ENCODE measurements around the gene RAD23A.

Gene RAD23A

DNA sequence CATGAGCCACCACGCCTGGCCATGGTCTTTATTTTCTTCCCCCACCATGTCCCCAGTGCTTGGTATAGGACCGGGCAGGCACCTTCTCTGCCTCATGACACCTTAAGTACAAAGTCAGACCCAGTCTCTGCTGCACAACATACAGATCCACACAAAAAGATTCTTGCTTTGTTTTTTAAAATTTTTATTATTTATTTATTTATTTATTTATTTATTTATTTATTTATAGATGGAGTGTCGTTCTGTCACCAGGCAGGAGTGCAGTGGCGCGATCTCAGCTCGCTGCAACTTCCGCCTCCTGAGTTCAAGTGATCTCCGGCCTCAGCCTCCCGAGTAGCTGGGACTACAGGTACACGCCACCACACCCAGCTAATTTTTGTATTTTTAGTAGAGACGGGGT lies 47.1 kb downstream of the RAD23A start:
- Histone ChIP-seq H3K4me3 (IDR thresholded peaks at IDR 0.05; ENCODE audit: insufficient read depth, low read depth, low read length) (no peak overlapping the region), H3K4me2 (no peak overlapping the region), H3K79me2 (ENCODE audit: insufficient read depth, low read depth) (no peaks in the 10 kb centered on the region), H3K36me3 (ENCODE audit: insufficient read depth) (no peaks in the 10 kb centered on the region), H4K20me1 (ENCODE audit: insufficient read depth) (no peaks in the 10 kb centered on the region), H3K27me3 (ENCODE audit: insufficient read depth, low read depth) (peaks cover 31% of the 10 kb centered on the region), H3K9ac (no peak overlapping the region), H3K27ac (no peak overlapping the region), H3K4me1 (ENCODE audit: low read depth, poor library complexity, severe bottlenecking) (peaks cover 7% of the 10 kb centered on the region), H2AFZ (ENCODE audit: low read depth) (no peak overlapping the region)
- TF ChIP-seq, protein P1, sequence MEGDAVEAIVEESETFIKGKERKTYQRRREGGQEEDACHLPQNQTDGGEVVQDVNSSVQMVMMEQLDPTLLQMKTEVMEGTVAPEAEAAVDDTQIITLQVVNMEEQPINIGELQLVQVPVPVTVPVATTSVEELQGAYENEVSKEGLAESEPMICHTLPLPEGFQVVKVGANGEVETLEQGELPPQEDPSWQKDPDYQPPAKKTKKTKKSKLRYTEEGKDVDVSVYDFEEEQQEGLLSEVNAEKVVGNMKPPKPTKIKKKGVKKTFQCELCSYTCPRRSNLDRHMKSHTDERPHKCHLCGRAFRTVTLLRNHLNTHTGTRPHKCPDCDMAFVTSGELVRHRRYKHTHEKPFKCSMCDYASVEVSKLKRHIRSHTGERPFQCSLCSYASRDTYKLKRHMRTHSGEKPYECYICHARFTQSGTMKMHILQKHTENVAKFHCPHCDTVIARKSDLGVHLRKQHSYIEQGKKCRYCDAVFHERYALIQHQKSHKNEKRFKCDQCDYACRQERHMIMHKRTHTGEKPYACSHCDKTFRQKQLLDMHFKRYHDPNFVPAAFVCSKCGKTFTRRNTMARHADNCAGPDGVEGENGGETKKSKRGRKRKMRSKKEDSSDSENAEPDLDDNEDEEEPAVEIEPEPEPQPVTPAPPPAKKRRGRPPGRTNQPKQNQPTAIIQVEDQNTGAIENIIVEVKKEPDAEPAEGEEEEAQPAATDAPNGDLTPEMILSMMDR (conservative IDR thresholded peaks at IDR 0.05; ENCODE audit: low read depth, low read length): no peak

DNA sequence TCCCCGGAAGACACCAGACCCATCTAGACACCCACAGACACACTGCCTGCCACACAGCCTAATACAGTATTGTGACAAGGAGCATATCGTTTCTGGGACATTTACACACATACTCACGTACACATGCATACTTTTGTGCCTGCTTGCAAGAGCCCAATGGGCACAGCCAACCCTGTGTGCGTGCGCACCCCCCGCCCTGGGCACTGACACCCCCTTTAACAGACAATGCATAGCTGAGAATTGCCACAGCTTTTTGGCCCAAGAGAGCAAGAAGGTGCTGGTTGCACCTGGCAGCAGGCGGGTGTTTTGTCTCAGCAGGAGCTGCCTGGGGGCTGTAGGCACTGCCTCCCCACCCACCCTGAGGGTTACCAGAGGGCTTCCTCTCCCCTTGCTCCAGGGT lies 47.9 kb downstream of the RAD23A start:
- Histone ChIP-seq H3K36me3 (ENCODE audit: insufficient read depth) (no peaks in the 10 kb centered on the region), H3K9ac (no peak overlapping the region), H3K27me3 (ENCODE audit: insufficient read depth, low read depth) (peaks cover 38% of the 10 kb centered on the region), H3K4me2 (no peak overlapping the region), H2AFZ (ENCODE audit: low read depth) (no peak overlapping the region), H3K27ac (no peak overlapping the region), H3K4me3 (IDR thresholded peaks at IDR 0.05; ENCODE audit: insufficient read depth, low read depth, low read length) (no peak overlapping the region), H3K79me2 (ENCODE audit: insufficient read depth, low read depth) (no peaks in the 10 kb centered on the region), H4K20me1 (ENCODE audit: insufficient read depth) (no peaks in the 10 kb centered on the region), H3K4me1 (ENCODE audit: low read depth, poor library complexity, severe bottlenecking) (no peaks in the 10 kb centered on the region)
- TF ChIP-seq, protein P1 (conservative IDR thresholded peaks at IDR 0.05; ENCODE audit: low read depth, low read length): no peak

DNA sequence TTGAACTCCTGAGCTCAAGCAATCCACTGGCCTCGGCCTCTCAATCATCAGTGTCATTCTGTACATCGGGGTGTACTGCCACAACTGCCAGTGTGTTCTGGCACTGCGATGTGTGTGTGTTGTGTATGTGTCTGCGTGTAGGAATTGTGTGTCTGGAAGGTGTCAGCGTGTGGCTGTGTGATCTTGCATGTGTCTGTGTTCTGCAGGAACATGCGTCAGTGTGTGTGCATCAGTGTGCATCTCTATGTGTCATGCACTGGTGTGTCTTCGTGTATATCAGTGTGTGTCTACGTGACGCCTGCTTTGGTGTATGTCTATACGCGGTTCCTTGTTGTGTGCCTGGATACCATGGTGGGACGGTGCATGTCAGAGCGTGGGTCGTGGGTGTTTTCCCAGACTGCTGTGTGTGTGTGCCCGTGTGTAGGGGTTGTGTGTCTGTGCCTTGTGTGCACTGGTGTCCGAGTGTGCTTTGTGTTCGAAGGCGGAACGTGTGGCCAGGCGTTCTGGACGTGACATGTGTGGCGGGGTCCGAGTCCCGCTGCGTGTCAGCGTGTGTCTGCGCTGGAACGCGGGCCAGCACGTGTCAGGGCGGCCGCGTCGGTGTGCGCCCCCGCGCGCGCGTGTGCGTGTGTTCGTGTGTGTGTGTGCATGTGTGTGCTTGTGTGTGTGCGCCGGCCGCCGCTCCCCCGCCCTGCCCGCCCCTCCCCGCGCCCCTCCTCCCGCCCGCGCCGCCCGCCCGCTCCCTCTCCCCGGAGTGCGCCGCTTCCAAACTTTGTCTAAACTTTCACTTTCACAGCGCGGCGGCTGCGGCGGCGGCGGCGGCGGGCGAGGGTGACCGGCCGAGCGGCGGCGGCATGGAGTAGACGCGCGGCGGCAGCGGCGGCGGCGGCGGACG lies 49.3 kb downstream of the RAD23A start, which contains the start of gene NFIX:
TSS of gene NFIX (plus strand) at position 775 of the 895 bp plus-strand sequence. CDS start 363 bp downstream, outside the sequence.
- Histone ChIP-seq H3K9ac (no peak within 1 kb of the TSS), H2AFZ (ENCODE audit: low read depth) (no peak within 1 kb of the TSS), H4K20me1 (ENCODE audit: insufficient read depth) (no peaks in the 10 kb centered on the region), H3K27ac (no peak within 1 kb of the TSS), H3K4me1 (ENCODE audit: low read depth, poor library complexity, severe bottlenecking) (no peaks in the 10 kb centered on the region), H3K27me3 (ENCODE audit: insufficient read depth, low read depth) (peaks cover 50% of the 10 kb centered on the region), H3K36me3 (ENCODE audit: insufficient read depth) (no peaks in the 10 kb centered on the region), H3K4me2 (no peak within 1 kb of the TSS), H3K79me2 (ENCODE audit: insufficient read depth, low read depth) (no peaks in the 10 kb centered on the region), H3K4me3 (IDR thresholded peaks at IDR 0.05; ENCODE audit: insufficient read depth, low read depth, low read length) (no peak within 1 kb of the TSS)
- TF ChIP-seq, protein P1 (conservative IDR thresholded peaks at IDR 0.05; ENCODE audit: low read depth, low read length): no peak

GRCh38 chr19:12995596-12996405 lies 50.1 kb downstream of the RAD23A start:
- H3K4me2 ChIP-seq: no peak overlapping the region
- H3K9ac ChIP-seq: no peak overlapping the region
- H3K27me3 ChIP-seq (ENCODE audit: insufficient read depth, low read depth): peaks cover 58% of the 10 kb centered on the region
- H4K20me1 ChIP-seq (ENCODE audit: insufficient read depth): no peaks in the 10 kb centered on the region
- no peaks in the 10 kb centered on the region for H3K36me3 ChIP-seq (ENCODE audit: insufficient read depth)
- H3K4me3 ChIP-seq (IDR thresholded peaks at IDR 0.05; ENCODE audit: insufficient read depth, low read depth, low read length): no peak overlapping the region
- H2AFZ ChIP-seq (ENCODE audit: low read depth): no peak overlapping the region
- no peak overlapping the region for H3K27ac ChIP-seq
- TF ChIP-seq, protein P1 (conservative IDR thresholded peaks at IDR 0.05; ENCODE audit: low read depth, low read length): no peak
- no peaks in the 10 kb centered on the region for H3K4me1 ChIP-seq (ENCODE audit: low read depth, poor library complexity, severe bottlenecking)
- H3K79me2 ChIP-seq (ENCODE audit: insufficient read depth, low read depth): no peaks in the 10 kb centered on the region
